Small intestine (tissue), 7 donors: ENCODE data around the gene BRD3OS. TPM values are rescaled to one million over a fixed set of nuclear protein-coding genes. Genes with fewer than 3 reads are reported as not detected.

Source experiments
- DNase-seq, 2 donors: peaks; one replicate each; pipeline versions ENCODE4 v3.0.0 to v3.0.0-alpha.2; 2013
- FAIRE-seq: peaks from 2 replicates; lab custom pipeline; 2012; peaks lifted over from hg19 to GRCh38; lab: Jason Lieb, UNC
- H3K27ac ChIP-seq, 3 donors: one replicate each; pipeline ENCODE4 v1.5.1; 2013; ENCODE audit warnings: low read length in 2 of 3, mild to moderate bottlenecking in 2 of 3, control low read depth in 1 of 3, inconsistent platforms in 1 of 3, low read depth in 1 of 3, moderate library complexity in 1 of 3
- H3K27me3 ChIP-seq, 3 donors: one replicate each; pipeline ENCODE4 v1.6.1; 2013; ENCODE audit warnings: low read length in 3 of 3, inconsistent platforms in 1 of 3; ENCODE audit not compliant: control insufficient read depth in 3 of 3, insufficient read depth in 3 of 3
- H3K36me3 ChIP-seq, 3 donors: one replicate each; pipeline ENCODE4 v1.6.1; 2013; ENCODE audit warnings: low read length in 3 of 3, inconsistent platforms in 1 of 3, low read depth in 1 of 3, mild to moderate bottlenecking in 1 of 3, moderate library complexity in 1 of 3; ENCODE audit not compliant: control insufficient read depth in 3 of 3, insufficient read depth in 2 of 3
- H3K4me1 ChIP-seq, 3 donors: one replicate each; pipeline ENCODE4 v1.6.1; 2013; ENCODE audit warnings: low read length in 2 of 3, inconsistent platforms in 1 of 3, low read depth in 1 of 3, mild to moderate bottlenecking in 1 of 3, moderate library complexity in 1 of 3; ENCODE audit not compliant: control insufficient read depth in 3 of 3, insufficient read depth in 2 of 3
- H3K4me3 ChIP-seq, 3 donors: one replicate each; pipeline ENCODE4 v1.5.1; 2013; ENCODE audit warnings: low read length in 3 of 3, control low read depth in 1 of 3, inconsistent platforms in 1 of 3, low read depth in 1 of 3, mild to moderate bottlenecking in 1 of 3, moderate library complexity in 1 of 3
- H3K9me3 ChIP-seq, 2 donors: one replicate each; pipeline ENCODE4 v1.6.1; 2013; ENCODE audit warnings: low read depth in 1 of 2, low read length in 1 of 2; ENCODE audit not compliant: control insufficient read depth in 2 of 2, insufficient read depth in 1 of 2
- WGBS, 3 donors: extraction: QIAGEN DNeasy Blood & Tissue Kit; methylation state at CpG; one replicate each; pipeline ENCODE4 v1.1.7; 2013; 5-methylcytosine and 5-hydroxymethylcytosine counted together
- polyA plus RNA-seq, 4 donors: library from polyadenylated mRNA; stranded (reverse) in 3 of 4; unstranded in 1 of 4; fragments of 200-250 nt in 3 of 4; fragments of 120-200 nt in 1 of 4; gene quantifications; one replicate each; pipeline versions ENCODE4 v1.2.1 to v1.2.3, GENCODE V29; 2013
- donor health status: healthy with polysubstance abuse.
- donor health status: control.
- donor health status: control.
- donor health status: Bipolar disorder and iron deficiency.
- donor health status: healthy.

The BRD3OS gene
- polyA plus RNA-seq, 4 donors = 2.0 to 7.6 (median 4.1) TPM

GRCh38 chr9:133991214-133991921 is 33.9 kb upstream of the BRD3OS start:
- 0 to 4% (median 1%) methylated on average over 44 to 82 of the region's 82 CpGs for WGBS, 3 donors
- H3K4me1 ChIP-seq = peaks cover 0 to 28% (median 0%) of the 10 kb centered on the region in 3 donors
- H3K4me3 ChIP-seq = peak overlapping the region; percentile 63 to 78 (median 67)
- peaks cover 0 to 17% (median 0%) of the 10 kb centered on the region in 3 donors for H3K36me3 ChIP-seq
- no peaks in the 10 kb centered on the region for H3K9me3 ChIP-seq
- FAIRE-seq (no peak), DNase-seq (peak; percentile 51 to 75)
- H3K27me3 ChIP-seq = no peaks in the 10 kb centered on the region
- H3K27ac ChIP-seq = peak overlapping the region; percentile 82 to 99 (median 97)

GRCh38 chr9:133991964-133992779 is 33.1 kb upstream of the BRD3OS start, which contains the start of gene VAV2:
VAV2 (minus strand) TSS chr9:133992324; CDS start chr9:133992278, 46 bp downstream.
- FAIRE-seq = no peak
- Histone ChIP-seq H3K4me1 (peaks cover 0 to 28% (median 0%) of the 10 kb centered on the region in 3 donors), H3K27me3 (no peaks in the 10 kb centered on the region), H3K36me3 (peaks cover 0 to 13% (median 0%) of the 10 kb centered on the region in 3 donors), H3K4me3 (peak within 1 kb of the TSS; percentile 63 to 91 (median 78)), H3K27ac (peak within 1 kb of the TSS; percentile 91 to 99 (median 97)), H3K9me3 (no peaks in the 10 kb centered on the region)
- 0 to 1% (median 0%) methylated on average over 38 to 124 of the region's 124 CpGs for WGBS, 3 donors
- peak; percentile 72 to 83 for DNase-seq

GRCh38 chr9:133992780-133993634 is 32.3 kb upstream of the BRD3OS start:
- Histone ChIP-seq H3K27me3 (no peaks in the 10 kb centered on the region), H3K36me3 (peaks cover 0 to 4% (median 0%) of the 10 kb centered on the region in 3 donors), H3K9me3 (no peaks in the 10 kb centered on the region), H3K4me1 (peaks cover 0 to 28% (median 0%) of the 10 kb centered on the region in 3 donors), H3K4me3 (peak overlapping the region; percentile 63 to 91 (median 78)), H3K27ac (peak overlapping the region; percentile 91 to 99 (median 91))
- FAIRE-seq = no peak
- peak; percentile 79 to 92 for DNase-seq
- WGBS, 3 donors = 0 to 1% (median 1%) methylated on average over 53 to 74 of the region's 74 CpGs

- Histone ChIP-seq H3K9me3 (no peaks in the 10 kb centered on the region), H3K4me3 (peak overlapping the region in 2 of 3 donors; percentile 78 to 91), H3K4me1 (peaks cover 0 to 28% (median 0%) of the 10 kb centered on the region in 3 donors), H3K27ac (peak overlapping the region; percentile 5 to 91 (median 91)), H3K36me3 (no peaks in the 10 kb centered on the region), H3K27me3 (no peaks in the 10 kb centered on the region)
- DNase-seq (no peak), FAIRE-seq (no peak)
- WGBS, 3 donors = 38 to 61% (median 53%) methylated on average over 16 of the region's 16 CpGs
Measured at GRCh38 chr9:133993635-133994253, 31.5 kb upstream of the BRD3OS start.

- WGBS, 3 donors = 7 to 11% (median 10%) methylated on average over 11 of the region's 11 CpGs
- DNase-seq (peak; percentile 69 to 82), FAIRE-seq (no peak)
- H3K4me3 ChIP-seq = no peak overlapping the region
- H3K4me1 ChIP-seq = peaks cover 0 to 27% (median 0%) of the 10 kb centered on the region in 3 donors
- no peaks in the 10 kb centered on the region for H3K36me3 ChIP-seq
- no peaks in the 10 kb centered on the region for H3K9me3 ChIP-seq
- peak overlapping the region in 1 of 3 donors; percentile 5 for H3K27ac ChIP-seq
- no peaks in the 10 kb centered on the region for H3K27me3 ChIP-seq
Measured at GRCh38 chr9:133994353-133995011, 30.8 kb upstream of the BRD3OS start.

GRCh38 chr9:133995012-133995896 is 30.0 kb upstream of the BRD3OS start:
- no peaks in the 10 kb centered on the region for H3K36me3 ChIP-seq
- H3K4me1 ChIP-seq = peaks cover 0 to 19% (median 0%) of the 10 kb centered on the region in 3 donors
- DNase-seq = no peak
- H3K27ac ChIP-seq = no peak overlapping the region
- no peaks in the 10 kb centered on the region for H3K27me3 ChIP-seq
- no peak for FAIRE-seq
- H3K4me3 ChIP-seq = no peak overlapping the region
- H3K9me3 ChIP-seq = no peaks in the 10 kb centered on the region
- 61 to 70% (median 62%) methylated on average over 16 to 17 of the region's 17 CpGs for WGBS, 3 donors
